WERI-Rb-1 (cell line): ENCODE measurements around the gene PTGDS.

Experiments
- DNase-seq: peaks from one replicate; pipeline ENCODE4 v3.0.0-alpha.2; 2020
- H3K27ac ChIP-seq: fragments of 250-450 bp; sonication (Bioruptor Pico); 2 replicates; pipeline ENCODE4 v1.5.1; 2020; ENCODE audit warnings: mild to moderate bottlenecking, moderate library complexity
- H3K27me3 ChIP-seq: fragments of 250-450 bp; sonication (Bioruptor Pico); 2 replicates; pipeline ENCODE4 v1.5.1; 2021; ENCODE audit warnings: mild to moderate bottlenecking, low read depth, moderate library complexity; ENCODE audit not compliant: insufficient read depth, severe bottlenecking
- H3K36me3 ChIP-seq: fragments of 250-450 bp; sonication (Bioruptor Pico); 2 replicates; pipeline ENCODE4 v1.5.1; 2020; ENCODE audit warnings: mild to moderate bottlenecking, moderate library complexity
- H3K4me3 ChIP-seq: 2 replicates; pipeline ENCODE4 v1.5.1; 2011; ENCODE audit warnings: low read depth, mild to moderate bottlenecking, control low read depth, low read length
- H3K9me3 ChIP-seq: fragments of 250-450 bp; sonication (Bioruptor Pico); 2 replicates; pipeline ENCODE4 v1.5.1; 2021; ENCODE audit warnings: mild to moderate bottlenecking, moderate library complexity; ENCODE audit not compliant: severe bottlenecking
- CTCF ChIP-seq: IDR thresholded peaks from 2 replicates; pipeline ENCODE4 v1.5.1; 2011; ENCODE audit warnings: low read depth, mild to moderate bottlenecking, control low read depth, inconsistent platforms, low read length

PTGDS gene

GRCh38 chr9:136944519-136945332, 32.6 kb upstream of the PTGDS start, which contains the start of the genes C8G and FBXW5:
Gene C8G (plus strand): TSS chr9:136945243. CDS start chr9:136945321, 78 bp downstream.
Gene FBXW5 (minus strand): TSS chr9:136944738. CDS start chr9:136944083, 655 bp downstream.
- peak; percentile 93 for DNase-seq
- Histone ChIP-seq H3K27me3 (no peaks in the 10 kb centered on the region), H3K9me3 (no peaks in the 10 kb centered on the region), H3K4me3 (peak within 1 kb of the TSS; percentile 67), H3K36me3 (peaks cover 33% of the 10 kb centered on the region), H3K27ac (peak within 1 kb of the TSS; percentile 67)
- peak; percentile 93 for TF ChIP-seq CTCF

GRCh38 chr9:136945333-136946227, 31.7 kb upstream of the PTGDS start:
- H3K27me3 ChIP-seq, result no peaks in the 10 kb centered on the region
- no peak overlapping the region for H3K4me3 ChIP-seq
- no peak overlapping the region for H3K27ac ChIP-seq
- TF ChIP-seq CTCF, result no peak
- no peak for DNase-seq
- peaks cover 24% of the 10 kb centered on the region for H3K36me3 ChIP-seq
- H3K9me3 ChIP-seq, result no peaks in the 10 kb centered on the region

- Histone ChIP-seq H3K4me3 (no peak overlapping the region), H3K27me3 (no peaks in the 10 kb centered on the region), H3K36me3 (peaks cover 16% of the 10 kb centered on the region), H3K27ac (no peak overlapping the region), H3K9me3 (no peaks in the 10 kb centered on the region)
- no peak for TF ChIP-seq CTCF
- no peak for DNase-seq
These were observed 30.9 kb upstream of the PTGDS start for GRCh38 chr9:136946228-136947027.

GRCh38 chr9:136947028-136947891, 30.0 kb upstream of the PTGDS start:
- no peak overlapping the region for H3K27ac ChIP-seq
- no peaks in the 10 kb centered on the region for H3K27me3 ChIP-seq
- no peaks in the 10 kb centered on the region for H3K9me3 ChIP-seq
- peaks cover 7% of the 10 kb centered on the region for H3K36me3 ChIP-seq
- H3K4me3 ChIP-seq, result no peak overlapping the region
- TF ChIP-seq CTCF, result no peak
- DNase-seq, result no peak
